Measurements from ENCODE around the gene ELMO3. TPM values are rescaled to one million over a fixed set of nuclear protein-coding genes. Genes with fewer than 3 reads are reported as not detected.

ELMO3 gene
- total and polyA plus RNA-seq, 2 donors (not counting 3 experiments of a cell fraction or from before 2014, with no cell fraction given): 3.9 to 5.7 TPM

DNA sequence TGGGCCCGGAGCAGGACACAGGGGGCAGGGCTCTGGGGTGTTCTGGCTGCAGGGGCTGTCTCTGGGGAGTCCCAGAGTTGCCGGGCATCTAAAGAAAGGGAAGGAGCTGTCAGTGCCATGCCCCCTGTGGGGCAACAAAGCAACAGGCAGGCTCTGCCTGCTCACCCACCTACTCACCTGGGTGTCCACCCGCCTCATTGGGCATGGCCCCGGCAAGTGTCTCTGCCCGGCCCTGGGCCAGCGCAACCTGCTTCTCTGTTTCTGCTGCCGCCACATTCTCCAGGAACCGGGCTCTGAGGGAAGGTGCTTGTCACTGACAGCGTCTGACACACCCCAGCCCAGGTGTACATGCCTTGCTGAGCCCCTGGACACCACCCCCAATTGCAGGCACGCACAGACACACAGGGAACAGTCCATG, 35.3 kb downstream of the ELMO3 start:
- no peak overlapping the region for H2AFZ ChIP-seq (ENCODE audit: low read depth, low read length)
- no peak overlapping the region for H3K4me3 ChIP-seq (replicated peaks in 1 of 3; ENCODE audit: insufficient read depth in 1 of 3, low read depth in 1 of 3, low read length in 3 of 3)
- TF ChIP-seq MYC (IDR thresholded peaks at IDR 0.05; ENCODE audit: low read depth, low read length) (no peak), POLR2AphosphoS5 (IDR thresholded peaks at IDR 0.05; ENCODE audit: insufficient read depth, low read depth, low read length) (no peak), JUN (IDR thresholded peaks at IDR 0.05; ENCODE audit: borderline replicate concordance, insufficient read depth, insufficient read length, low read depth) (no peak), EZH2 (IDR thresholded peaks at IDR 0.05; ENCODE audit: borderline replicate concordance, low read depth, low read length, severe bottlenecking) (no peak), FOS (IDR thresholded peaks at IDR 0.05; ENCODE audit: borderline replicate concordance, insufficient read depth, low read length) (no peak), POLR2A (IDR thresholded peaks at IDR 0.05; ENCODE audit: low read depth, low read length) (no peak), GATA2 (IDR thresholded peaks at IDR 0.05; ENCODE audit: insufficient read depth, insufficient read length, low read depth, low read length) (no peak)
- TF ChIP-seq, protein P1, sequence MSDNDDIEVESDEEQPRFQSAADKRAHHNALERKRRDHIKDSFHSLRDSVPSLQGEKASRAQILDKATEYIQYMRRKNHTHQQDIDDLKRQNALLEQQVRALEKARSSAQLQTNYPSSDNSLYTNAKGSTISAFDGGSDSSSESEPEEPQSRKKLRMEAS (IDR thresholded peaks at IDR 0.05; ENCODE audit: insufficient read depth, insufficient read length): no peak
- TF ChIP-seq, protein P2, sequence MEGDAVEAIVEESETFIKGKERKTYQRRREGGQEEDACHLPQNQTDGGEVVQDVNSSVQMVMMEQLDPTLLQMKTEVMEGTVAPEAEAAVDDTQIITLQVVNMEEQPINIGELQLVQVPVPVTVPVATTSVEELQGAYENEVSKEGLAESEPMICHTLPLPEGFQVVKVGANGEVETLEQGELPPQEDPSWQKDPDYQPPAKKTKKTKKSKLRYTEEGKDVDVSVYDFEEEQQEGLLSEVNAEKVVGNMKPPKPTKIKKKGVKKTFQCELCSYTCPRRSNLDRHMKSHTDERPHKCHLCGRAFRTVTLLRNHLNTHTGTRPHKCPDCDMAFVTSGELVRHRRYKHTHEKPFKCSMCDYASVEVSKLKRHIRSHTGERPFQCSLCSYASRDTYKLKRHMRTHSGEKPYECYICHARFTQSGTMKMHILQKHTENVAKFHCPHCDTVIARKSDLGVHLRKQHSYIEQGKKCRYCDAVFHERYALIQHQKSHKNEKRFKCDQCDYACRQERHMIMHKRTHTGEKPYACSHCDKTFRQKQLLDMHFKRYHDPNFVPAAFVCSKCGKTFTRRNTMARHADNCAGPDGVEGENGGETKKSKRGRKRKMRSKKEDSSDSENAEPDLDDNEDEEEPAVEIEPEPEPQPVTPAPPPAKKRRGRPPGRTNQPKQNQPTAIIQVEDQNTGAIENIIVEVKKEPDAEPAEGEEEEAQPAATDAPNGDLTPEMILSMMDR (IDR thresholded peaks at IDR 0.05; ENCODE audit: extremely low read depth in 1 of 2, insufficient read depth in 1 of 2, low read depth in 1 of 2, low read length in 2 of 2): no peak
- no peaks in the 10 kb centered on the region for H3K9me3 ChIP-seq (replicated peaks; ENCODE audit: control insufficient read depth, insufficient read depth, low read length)
- no peaks in the 10 kb centered on the region for H3K27me3 ChIP-seq (ENCODE audit: control insufficient read depth in 2 of 2, insufficient read depth in 2 of 2, low read length in 2 of 2)
- no peaks in the 10 kb centered on the region for H3K4me1 ChIP-seq (ENCODE audit: control insufficient read depth, extremely low read depth, insufficient read depth, low read length)
- intact Hi-C loops (cut with micrococcal nuclease): no loop called here
- dilution Hi-C loops (cut with MboI; ENCODE audit: extremely low pct_ligation_motif_present, low sequenced_read_pairs): no loop called here
- no TSS peak for BruUV-seq (replicated peaks)
- H3K4me2 ChIP-seq (ENCODE audit: insufficient read depth, low read length): no peak overlapping the region
- H3K9me1 ChIP-seq (replicated peaks; ENCODE audit: control insufficient read depth, extremely low read depth, insufficient read depth, low read length): no peaks in the 10 kb centered on the region
- no peak overlapping the region for H3K27ac ChIP-seq (ENCODE audit: insufficient read depth, low read depth, low read length)
- peaks cover 2% of the 10 kb centered on the region for H3K79me2 ChIP-seq (ENCODE audit: control insufficient read depth, insufficient read depth, low read length)
- no peak overlapping the region for H3K9ac ChIP-seq (replicated peaks; ENCODE audit: extremely low read depth, insufficient read depth, low read length)
- no peaks in the 10 kb centered on the region for H4K20me1 ChIP-seq (replicated peaks; ENCODE audit: control insufficient read depth, extremely low read depth, insufficient read depth, low read length)
- H3K36me3 ChIP-seq (ENCODE audit: control insufficient read depth in 2 of 2, extremely low read depth in 1 of 2, insufficient read depth in 2 of 2, low read length in 2 of 2): peaks cover 21 to 77% of the 10 kb centered on the region in 2 experiments
- no peak for DNase-seq (ENCODE audit: low read depth, low spot score)
- POLR2A ChIA-PET: no interaction called here
- no peak for FAIRE-seq
- CTCF ChIA-PET: interaction anchor here (1.3 to 1.8 kb wide), 2 partner anchors 10 to 166 kb away, joined by 3 to 4 read pairs; no protein-coding TSS in a partner anchor

Measured in endothelial cell of umbilical vein (primary cell).